ENCODE data around the gene SEPTIN11. TPM values are rescaled to one million over a fixed set of nuclear protein-coding genes. Genes with fewer than 3 reads are reported as not detected.

The SEPTIN11 gene
- total and polyA plus RNA-seq, 4 donors: 108 to 175 (median 152) TPM

DNA sequence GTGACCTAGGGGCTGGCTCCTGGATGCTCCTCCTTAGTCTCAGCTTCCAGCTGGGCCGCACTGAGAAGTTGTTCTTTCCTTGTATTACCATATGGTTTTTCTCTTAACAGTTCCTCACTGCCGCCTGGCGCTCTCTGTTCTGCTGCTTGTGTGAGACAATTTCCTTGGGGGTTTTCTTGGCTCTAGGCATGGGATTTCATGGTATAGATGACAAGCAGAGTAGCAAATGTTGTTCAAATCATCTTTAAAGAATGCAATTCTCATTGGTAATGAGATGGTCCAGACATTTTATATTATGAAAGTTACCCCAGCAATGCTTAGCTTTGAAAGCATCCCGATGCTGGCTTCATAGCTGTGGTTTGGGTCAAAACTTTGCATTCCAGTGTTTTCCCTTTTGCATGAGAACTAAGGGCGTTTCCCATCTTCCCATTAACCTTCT, 37.6 kb downstream of the SEPTIN11 start:
- peak in 1 of 6 donors; percentile 81 for DNase-seq (ENCODE audit: low read depth in 4 of 6, low spot score in 6 of 6)
- H3K4me3 ChIP-seq (ENCODE audit: low read depth, low read length): no peak overlapping the region
- no peaks in the 10 kb centered on the region for H3K27me3 ChIP-seq (ENCODE audit: control insufficient read depth, insufficient read depth, low read length)
- H3K4me1 ChIP-seq (ENCODE audit: control insufficient read depth, insufficient read depth, low read length): peaks cover 9% of the 10 kb centered on the region
- no peaks in the 10 kb centered on the region for H3K36me3 ChIP-seq (ENCODE audit: control insufficient read depth, insufficient read depth, low read length)
- no peaks in the 10 kb centered on the region for H3K9me3 ChIP-seq (ENCODE audit: control insufficient read depth, insufficient read depth, low read length)
- H3K27ac ChIP-seq (ENCODE audit: low read depth, low read length): peak overlapping the region; percentile 47
- WGBS (ENCODE audit: insufficient coverage): 40% methylated on average over 1 of the region's 5 CpGs

DNA sequence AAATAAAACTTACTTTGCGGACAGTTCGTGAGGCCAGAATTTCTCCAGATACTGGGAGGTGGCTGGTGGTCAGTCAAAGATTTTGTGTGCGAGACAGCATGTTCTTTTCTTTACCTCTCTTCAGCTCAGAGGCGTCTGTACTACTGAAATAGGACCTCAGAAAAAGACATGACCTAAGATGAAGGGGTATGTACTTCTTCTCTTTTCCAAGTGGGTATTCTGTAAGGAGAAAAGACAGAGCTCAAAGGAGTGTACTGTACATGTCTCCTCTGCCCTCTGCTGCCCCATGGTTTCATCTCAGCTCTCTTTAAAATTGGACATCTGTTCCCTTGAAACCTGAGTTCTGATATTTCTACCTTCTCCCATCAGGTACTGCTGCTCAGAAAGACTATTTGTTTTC, 38.1 kb downstream of the SEPTIN11 start:
- no peak overlapping the region for H3K4me3 ChIP-seq (ENCODE audit: low read depth, low read length)
- H3K9me3 ChIP-seq (ENCODE audit: control insufficient read depth, insufficient read depth, low read length): no peaks in the 10 kb centered on the region
- no peaks in the 10 kb centered on the region for H3K36me3 ChIP-seq (ENCODE audit: control insufficient read depth, insufficient read depth, low read length)
- H3K4me1 ChIP-seq (ENCODE audit: control insufficient read depth, insufficient read depth, low read length): peaks cover 7% of the 10 kb centered on the region
- H3K27me3 ChIP-seq (ENCODE audit: control insufficient read depth, insufficient read depth, low read length): no peaks in the 10 kb centered on the region
- DNase-seq (ENCODE audit: low read depth in 4 of 6, low spot score in 6 of 6): no peak
- WGBS (ENCODE audit: insufficient coverage): 100% methylated on average over 1 of the region's 4 CpGs
- H3K27ac ChIP-seq (ENCODE audit: low read depth, low read length): peak overlapping the region; percentile 37

DNA sequence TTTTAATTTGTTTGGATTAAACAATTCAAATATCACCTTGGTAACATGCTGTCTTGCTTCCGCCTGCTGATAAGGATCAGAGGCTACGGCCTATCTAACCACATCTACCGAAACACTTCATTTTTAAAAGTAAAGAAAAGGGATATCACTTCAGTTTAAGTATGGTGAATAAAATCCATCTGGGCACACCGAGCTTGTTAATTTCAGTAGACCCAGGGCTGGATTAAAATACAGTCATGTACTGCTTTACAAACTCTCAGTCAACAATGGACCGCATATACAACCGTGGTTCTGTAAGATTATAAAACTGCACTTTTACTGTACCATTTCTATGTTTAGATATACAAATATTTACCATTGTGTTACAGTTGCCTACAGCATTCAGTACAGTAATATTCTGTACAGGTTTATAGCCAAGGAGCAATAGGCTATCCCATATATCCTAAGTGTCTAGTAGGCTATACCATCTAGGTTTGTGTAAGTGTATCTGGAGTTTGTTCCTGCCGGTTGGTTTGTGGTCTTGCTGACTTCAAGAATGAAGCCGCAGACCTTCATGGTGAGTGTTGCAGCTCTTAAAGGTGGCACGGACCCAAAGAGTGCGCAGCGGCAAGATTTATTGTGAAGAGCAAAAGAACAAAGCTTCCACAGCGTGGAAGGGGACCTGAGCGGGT, 40.0 kb downstream of the SEPTIN11 start:
- H3K4me3 ChIP-seq (ENCODE audit: low read depth, low read length): no peak overlapping the region
- H3K4me1 ChIP-seq (ENCODE audit: control insufficient read depth, insufficient read depth, low read length): peaks cover 10% of the 10 kb centered on the region
- H3K36me3 ChIP-seq (ENCODE audit: control insufficient read depth, insufficient read depth, low read length): no peaks in the 10 kb centered on the region
- DNase-seq (ENCODE audit: low read depth in 4 of 6, low spot score in 6 of 6): no peak
- H3K27ac ChIP-seq (ENCODE audit: low read depth, low read length): no peak overlapping the region
- no peaks in the 10 kb centered on the region for H3K27me3 ChIP-seq (ENCODE audit: control insufficient read depth, insufficient read depth, low read length)
- 93% methylated on average over 6 of the region's 13 CpGs for WGBS (ENCODE audit: insufficient coverage)
- no peaks in the 10 kb centered on the region for H3K9me3 ChIP-seq (ENCODE audit: control insufficient read depth, insufficient read depth, low read length)

DNA sequence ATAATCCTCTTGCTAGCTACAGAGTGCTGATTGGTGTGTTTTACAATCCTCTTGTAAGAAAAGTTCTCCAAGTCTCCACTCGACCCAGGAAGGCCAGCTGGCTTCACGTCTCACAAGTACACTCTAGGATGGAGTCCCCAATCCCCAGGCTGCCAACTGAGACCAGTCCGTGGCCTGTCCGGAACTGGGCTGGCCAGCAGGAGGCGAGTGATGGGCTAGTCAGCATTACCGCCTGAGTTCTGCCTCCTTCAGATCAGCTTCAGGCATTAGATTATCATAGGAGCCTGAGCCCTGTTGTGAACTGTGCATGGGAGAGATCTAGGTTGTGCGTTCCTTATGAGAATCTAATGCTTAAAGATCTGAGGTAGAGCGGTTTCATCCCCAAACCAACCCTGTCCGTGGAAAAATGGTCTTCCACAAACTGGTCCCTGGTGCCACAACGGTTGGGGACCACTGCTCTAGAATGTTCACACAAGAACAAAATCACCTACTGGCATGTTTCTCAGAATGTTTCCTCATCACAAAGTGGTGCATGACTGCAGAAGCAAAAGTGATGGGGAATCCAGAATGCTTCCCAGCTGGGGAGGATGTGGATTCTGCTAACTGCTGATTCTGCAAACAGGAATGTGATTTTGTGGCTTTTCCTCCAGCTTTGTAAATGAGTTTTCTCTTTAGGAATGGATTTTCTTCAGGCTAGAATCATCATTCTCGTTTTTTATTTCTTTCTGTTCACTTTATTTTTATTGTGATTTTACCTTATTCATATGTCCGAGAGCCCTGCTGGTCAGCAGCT, 40.9 kb downstream of the SEPTIN11 start:
- Histone ChIP-seq H3K4me3 (ENCODE audit: low read depth, low read length) (no peak overlapping the region), H3K27ac (ENCODE audit: low read depth, low read length) (no peak overlapping the region), H3K27me3 (ENCODE audit: control insufficient read depth, insufficient read depth, low read length) (no peaks in the 10 kb centered on the region), H3K4me1 (ENCODE audit: control insufficient read depth, insufficient read depth, low read length) (peaks cover 7% of the 10 kb centered on the region), H3K9me3 (ENCODE audit: control insufficient read depth, insufficient read depth, low read length) (no peaks in the 10 kb centered on the region), H3K36me3 (ENCODE audit: control insufficient read depth, insufficient read depth, low read length) (no peaks in the 10 kb centered on the region)
- no peak for DNase-seq (ENCODE audit: low read depth in 4 of 6, low spot score in 6 of 6)
- 99% methylated on average over 7 of the region's 12 CpGs for WGBS (ENCODE audit: insufficient coverage)

DNA sequence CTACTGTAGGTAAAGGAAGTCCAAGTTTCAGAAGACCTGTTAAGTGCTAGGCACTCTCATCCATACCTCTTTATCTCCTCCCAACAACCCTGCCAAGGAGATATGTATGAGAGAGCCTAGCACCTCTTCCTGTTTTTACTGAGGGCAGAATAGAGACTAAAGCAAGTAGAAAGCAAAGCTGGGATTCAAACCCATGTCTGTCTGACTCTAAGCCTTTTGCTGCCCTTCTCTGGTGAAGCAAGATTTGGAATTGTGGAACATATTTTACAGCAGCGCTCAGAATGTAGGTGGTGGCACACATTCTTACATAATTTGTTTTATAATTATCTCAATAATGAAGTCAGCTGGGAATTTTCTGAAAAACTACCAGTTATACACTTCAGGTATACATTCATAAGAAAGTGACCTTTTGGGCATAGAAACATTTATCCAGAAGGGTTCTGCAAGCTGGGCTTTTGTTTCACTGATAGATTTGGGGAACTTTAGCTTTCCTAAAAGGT, 41.7 kb downstream of the SEPTIN11 start:
- no peaks in the 10 kb centered on the region for H3K9me3 ChIP-seq (ENCODE audit: control insufficient read depth, insufficient read depth, low read length)
- peaks cover 3% of the 10 kb centered on the region for H3K4me1 ChIP-seq (ENCODE audit: control insufficient read depth, insufficient read depth, low read length)
- WGBS (ENCODE audit: insufficient coverage): no CpG with 5 or more reads among the region's 1 CpG
- no peaks in the 10 kb centered on the region for H3K36me3 ChIP-seq (ENCODE audit: control insufficient read depth, insufficient read depth, low read length)
- no peak overlapping the region for H3K4me3 ChIP-seq (ENCODE audit: low read depth, low read length)
- no peak for DNase-seq (ENCODE audit: low read depth in 4 of 6, low spot score in 6 of 6)
- no peaks in the 10 kb centered on the region for H3K27me3 ChIP-seq (ENCODE audit: control insufficient read depth, insufficient read depth, low read length)
- no peak overlapping the region for H3K27ac ChIP-seq (ENCODE audit: low read depth, low read length)

DNA sequence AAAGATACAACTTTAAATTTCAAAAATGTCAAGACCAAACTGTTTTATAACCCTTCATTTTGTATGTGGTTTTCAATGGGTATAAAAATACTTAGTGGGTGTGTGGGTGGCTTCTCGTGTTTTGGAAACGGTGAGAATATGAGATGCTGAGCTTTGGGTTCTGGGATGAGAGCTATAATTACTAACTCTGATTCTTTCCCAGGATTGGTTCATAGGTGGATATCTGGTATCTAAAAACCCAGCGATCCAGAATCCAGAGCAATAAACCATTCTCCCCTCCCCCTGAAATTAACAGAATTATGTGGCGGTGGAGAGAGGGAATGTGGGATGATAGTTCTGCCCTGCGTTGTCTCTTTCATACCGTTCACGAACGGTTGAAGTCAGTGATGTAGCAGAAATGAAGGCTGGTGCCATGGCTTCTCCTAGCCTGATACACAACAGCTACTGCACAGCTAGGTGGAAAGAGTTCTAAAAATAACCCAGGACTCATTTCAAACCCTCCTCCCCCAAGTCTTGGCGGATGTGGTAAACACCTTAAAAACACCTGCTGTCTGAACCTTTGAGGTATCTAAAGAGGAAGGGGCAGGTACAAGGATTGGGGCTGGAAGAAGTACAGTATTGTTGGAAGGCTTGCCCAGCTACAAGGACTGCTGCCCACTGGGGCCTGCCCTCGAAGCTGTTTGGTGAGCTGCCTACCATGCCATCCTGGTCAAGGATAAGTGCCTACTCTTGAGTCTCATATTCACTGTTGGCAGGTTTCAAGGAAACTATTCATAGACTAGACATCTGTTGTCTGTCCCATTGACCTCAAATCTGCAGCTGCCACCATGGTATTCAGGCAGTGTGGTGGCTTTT, 44.5 kb downstream of the SEPTIN11 start:
- H3K4me3 ChIP-seq (ENCODE audit: low read depth, low read length): no peak overlapping the region
- H3K27me3 ChIP-seq (ENCODE audit: control insufficient read depth, insufficient read depth, low read length): no peaks in the 10 kb centered on the region
- H3K9me3 ChIP-seq (ENCODE audit: control insufficient read depth, insufficient read depth, low read length): no peaks in the 10 kb centered on the region
- no peak for DNase-seq (ENCODE audit: low read depth in 4 of 6, low spot score in 6 of 6)
- H3K27ac ChIP-seq (ENCODE audit: low read depth, low read length): no peak overlapping the region
- peaks cover 5% of the 10 kb centered on the region for H3K36me3 ChIP-seq (ENCODE audit: control insufficient read depth, insufficient read depth, low read length)
- H3K4me1 ChIP-seq (ENCODE audit: control insufficient read depth, insufficient read depth, low read length): peaks cover 14% of the 10 kb centered on the region
- 67% methylated on average over 1 of the region's 10 CpGs for WGBS (ENCODE audit: insufficient coverage)

DNA sequence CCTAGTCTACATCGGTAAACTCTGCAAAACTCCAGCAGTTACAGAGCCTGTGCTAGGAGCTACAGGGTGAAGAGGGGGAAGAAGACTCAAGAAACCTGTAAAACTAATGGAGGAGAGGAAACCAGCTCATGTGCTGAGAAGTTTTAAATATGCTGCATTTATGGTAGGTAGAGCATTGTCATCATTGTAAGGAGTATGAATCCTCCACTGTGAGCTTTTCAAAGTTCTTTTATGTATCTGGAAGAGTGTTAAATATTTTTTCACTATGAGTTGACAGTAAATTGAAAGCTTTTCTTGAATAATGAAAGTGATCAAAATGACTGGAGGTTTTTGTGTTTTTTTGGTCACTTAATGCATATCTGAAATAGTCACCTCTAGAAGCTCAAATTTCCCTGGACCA, 46.2 kb downstream of the SEPTIN11 start:
- no peak overlapping the region for H3K27ac ChIP-seq (ENCODE audit: low read depth, low read length)
- no peaks in the 10 kb centered on the region for H3K27me3 ChIP-seq (ENCODE audit: control insufficient read depth, insufficient read depth, low read length)
- peaks cover 5% of the 10 kb centered on the region for H3K36me3 ChIP-seq (ENCODE audit: control insufficient read depth, insufficient read depth, low read length)
- no peak for DNase-seq (ENCODE audit: low read depth in 4 of 6, low spot score in 6 of 6)
- no peak overlapping the region for H3K4me3 ChIP-seq (ENCODE audit: low read depth, low read length)
- no CpG with 5 or more reads among the region's 1 CpG for WGBS (ENCODE audit: insufficient coverage)
- no peaks in the 10 kb centered on the region for H3K9me3 ChIP-seq (ENCODE audit: control insufficient read depth, insufficient read depth, low read length)
- H3K4me1 ChIP-seq (ENCODE audit: control insufficient read depth, insufficient read depth, low read length): peaks cover 14% of the 10 kb centered on the region

DNA sequence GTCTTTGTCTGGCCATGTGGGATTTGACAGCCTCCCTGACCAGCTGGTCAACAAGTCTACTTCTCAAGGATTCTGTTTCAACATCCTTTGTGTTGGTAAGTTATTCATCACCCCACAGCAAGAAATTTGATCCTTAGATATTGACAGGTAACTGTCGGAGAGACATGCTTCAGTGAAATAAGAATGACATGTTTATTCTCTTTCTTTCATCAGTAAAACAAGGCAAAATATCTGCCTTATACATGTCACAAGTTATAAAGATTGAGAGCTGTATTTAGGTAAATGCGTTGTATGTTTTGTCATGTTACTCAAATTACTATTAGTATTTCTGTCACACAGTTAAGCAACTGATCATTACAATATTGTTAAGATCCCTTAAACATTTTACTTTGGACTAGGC, 46.9 kb downstream of the SEPTIN11 start:
- H3K4me1 ChIP-seq (ENCODE audit: control insufficient read depth, insufficient read depth, low read length): peaks cover 17% of the 10 kb centered on the region
- no peaks in the 10 kb centered on the region for H3K9me3 ChIP-seq (ENCODE audit: control insufficient read depth, insufficient read depth, low read length)
- WGBS (ENCODE audit: insufficient coverage): no CpG with 5 or more reads among the region's 2 CpGs
- peaks cover 5% of the 10 kb centered on the region for H3K36me3 ChIP-seq (ENCODE audit: control insufficient read depth, insufficient read depth, low read length)
- no peak overlapping the region for H3K27ac ChIP-seq (ENCODE audit: low read depth, low read length)
- no peaks in the 10 kb centered on the region for H3K27me3 ChIP-seq (ENCODE audit: control insufficient read depth, insufficient read depth, low read length)
- no peak overlapping the region for H3K4me3 ChIP-seq (ENCODE audit: low read depth, low read length)
- no peak for DNase-seq (ENCODE audit: low read depth in 4 of 6, low spot score in 6 of 6)

DNA sequence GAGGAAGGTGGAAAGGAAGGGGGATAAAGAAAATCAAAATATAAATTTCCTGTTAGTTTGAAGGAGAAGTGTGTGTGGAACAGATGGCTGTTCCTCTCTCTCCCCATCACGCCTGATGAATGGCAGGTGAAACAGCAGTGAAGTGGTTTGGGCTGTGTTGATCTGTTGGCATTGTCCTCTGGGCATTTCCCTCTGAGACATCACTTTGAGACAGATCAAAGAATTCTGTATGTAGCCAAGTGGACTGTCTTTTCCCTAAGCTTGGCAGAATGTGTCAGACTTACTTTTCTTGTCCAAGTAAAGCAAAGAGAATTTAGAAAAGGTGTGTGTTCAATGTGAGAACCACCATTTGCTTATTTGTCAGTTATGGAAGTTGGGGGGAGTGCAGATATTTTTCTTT, 47.5 kb downstream of the SEPTIN11 start:
- WGBS (ENCODE audit: insufficient coverage): no CpG with 5 or more reads among the region's 1 CpG
- H3K27me3 ChIP-seq (ENCODE audit: control insufficient read depth, insufficient read depth, low read length): no peaks in the 10 kb centered on the region
- peaks cover 17% of the 10 kb centered on the region for H3K4me1 ChIP-seq (ENCODE audit: control insufficient read depth, insufficient read depth, low read length)
- H3K9me3 ChIP-seq (ENCODE audit: control insufficient read depth, insufficient read depth, low read length): no peaks in the 10 kb centered on the region
- peak overlapping the region; percentile 29 for H3K27ac ChIP-seq (ENCODE audit: low read depth, low read length)
- H3K36me3 ChIP-seq (ENCODE audit: control insufficient read depth, insufficient read depth, low read length): peaks cover 5% of the 10 kb centered on the region
- no peak overlapping the region for H3K4me3 ChIP-seq (ENCODE audit: low read depth, low read length)
- peak in 1 of 6 donors; percentile 14 for DNase-seq (ENCODE audit: low read depth in 4 of 6, low spot score in 6 of 6)
